ENCODE measurements around the gene HAT1.
A peak's percentile ranks its signal among the peaks of the same experiment; 100 is the strongest.

Gene HAT1

DNA sequence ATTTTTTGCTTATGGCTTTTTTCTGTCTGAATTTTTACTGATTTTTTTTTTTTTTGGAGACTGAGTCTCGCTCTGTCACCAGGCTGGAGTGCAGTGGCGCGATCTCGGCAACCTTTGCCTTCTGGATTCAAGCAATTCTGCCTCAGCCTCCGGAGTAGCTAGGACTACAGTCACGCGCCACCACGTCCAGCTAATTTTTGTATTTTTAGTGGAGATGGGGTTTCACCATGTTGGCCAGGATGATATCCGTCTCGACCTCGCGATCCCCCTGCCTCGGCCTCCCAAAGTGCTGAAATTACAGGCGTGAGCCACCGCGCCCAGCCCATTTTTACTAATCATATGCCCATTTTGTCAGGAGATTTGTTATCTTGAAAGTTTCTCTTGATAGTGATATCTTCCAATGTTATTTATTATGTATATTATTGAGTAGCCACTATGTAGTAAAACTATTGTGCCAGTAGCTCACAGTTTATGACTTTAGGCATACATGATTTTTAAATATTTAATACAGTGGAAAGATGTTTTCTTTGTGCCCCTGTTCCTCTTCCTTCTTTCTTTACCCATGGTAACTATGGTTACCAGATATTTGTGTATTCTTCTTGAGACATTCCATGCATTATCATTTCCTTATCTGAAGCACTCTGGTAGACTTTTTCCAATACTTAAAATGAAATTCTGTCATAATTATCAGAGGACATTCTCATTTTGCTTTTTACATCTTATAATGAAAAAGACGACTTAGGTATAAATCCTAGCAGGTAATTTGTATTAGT is 2.1 kb downstream of the HAT1 start:
- no peak for DNase-seq (ENCODE audit: insufficient read length)
- no peak for FAIRE-seq

GRCh38 chr2:171930385-171930784 is 8.1 kb downstream of the HAT1 start:
- peak; percentile 14 for FAIRE-seq
- no peak for DNase-seq (ENCODE audit: insufficient read length)
- no peak for TF ChIP-seq POLR2AphosphoS5 (IDR thresholded peaks at IDR 0.05; ENCODE audit: low read depth, low read length)
- TF ChIP-seq POLR2A (IDR thresholded peaks at IDR 0.05; ENCODE audit: low read depth, low read length): no peak
- no peak for TF ChIP-seq TAF1 (IDR thresholded peaks at IDR 0.05; ENCODE audit: borderline replicate concordance, low read depth, low read length)

More for the DNA sequence above, 2.1 kb downstream of the HAT1 start:
- no peak for TF ChIP-seq POLR2AphosphoS5 (IDR thresholded peaks at IDR 0.05; ENCODE audit: low read depth, low read length)
- no peak for TF ChIP-seq TAF1 (IDR thresholded peaks at IDR 0.05; ENCODE audit: borderline replicate concordance, low read depth, low read length)
- TF ChIP-seq POLR2A (IDR thresholded peaks at IDR 0.05; ENCODE audit: low read depth, low read length): no peak

DNA sequence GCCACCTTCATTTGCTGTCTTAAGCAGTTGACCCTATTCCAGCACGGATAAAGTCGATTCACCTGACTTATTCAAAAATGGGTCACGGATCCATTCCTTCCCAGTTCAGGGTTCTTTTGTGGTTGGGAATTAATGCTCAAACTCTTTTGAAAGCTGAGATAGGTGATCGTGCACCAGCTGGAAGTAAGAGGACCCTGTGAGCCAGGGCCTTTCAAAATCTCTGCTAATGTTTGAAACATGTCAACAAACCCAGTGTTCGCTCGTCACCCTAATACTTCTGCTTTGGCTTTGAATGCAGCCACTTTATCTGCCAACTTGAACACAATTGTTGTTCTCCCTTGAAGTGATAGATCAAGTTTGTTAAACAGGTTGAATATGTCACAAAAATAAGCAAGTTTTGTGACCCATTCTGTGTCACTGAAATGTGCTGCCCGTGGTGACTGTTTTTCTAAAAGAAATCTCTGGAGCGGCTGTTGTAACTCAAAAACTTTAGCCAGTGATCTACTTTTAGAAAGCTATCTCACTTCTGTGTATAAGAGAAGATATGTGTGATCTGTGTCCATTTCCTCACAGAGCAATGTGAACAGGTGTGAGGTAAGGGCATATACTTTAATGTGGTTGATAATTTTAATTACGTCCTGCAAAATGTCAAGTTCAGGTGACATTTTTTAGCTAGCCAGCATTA is 16.9 kb downstream of the HAT1 start:
- DNase-seq (ENCODE audit: insufficient read length) (no peak), FAIRE-seq (no peak)

DNA sequence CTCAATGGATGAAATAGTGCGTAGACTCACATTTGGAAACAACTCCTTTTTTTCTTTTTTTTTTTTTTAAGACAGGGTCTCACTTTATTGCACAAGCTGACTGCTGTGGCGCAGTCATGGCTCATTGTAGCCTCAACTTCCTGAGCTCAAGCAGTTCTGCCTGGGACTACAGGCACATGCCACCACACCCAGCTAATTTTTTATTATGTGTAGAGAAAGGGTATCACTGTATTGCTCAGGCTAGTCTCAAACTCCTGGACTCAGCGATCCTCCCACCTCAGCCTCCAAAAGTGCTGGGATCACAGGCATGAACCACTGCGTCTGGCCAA is 17.4 kb downstream of the HAT1 start:
- FAIRE-seq (no peak), DNase-seq (ENCODE audit: insufficient read length) (no peak)
- TF ChIP-seq POLR2A (IDR thresholded peaks at IDR 0.05; ENCODE audit: low read depth, low read length): no peak
- no peak for TF ChIP-seq TAF1 (IDR thresholded peaks at IDR 0.05; ENCODE audit: borderline replicate concordance, low read depth, low read length)
- TF ChIP-seq POLR2AphosphoS5 (IDR thresholded peaks at IDR 0.05; ENCODE audit: low read depth, low read length): no peak

More for the DNA sequence above, 16.9 kb downstream of the HAT1 start:
- no peak for TF ChIP-seq POLR2AphosphoS5 (IDR thresholded peaks at IDR 0.05; ENCODE audit: low read depth, low read length)
- TF ChIP-seq TAF1 (IDR thresholded peaks at IDR 0.05; ENCODE audit: borderline replicate concordance, low read depth, low read length): no peak
- TF ChIP-seq POLR2A (IDR thresholded peaks at IDR 0.05; ENCODE audit: low read depth, low read length): no peak

DNA sequence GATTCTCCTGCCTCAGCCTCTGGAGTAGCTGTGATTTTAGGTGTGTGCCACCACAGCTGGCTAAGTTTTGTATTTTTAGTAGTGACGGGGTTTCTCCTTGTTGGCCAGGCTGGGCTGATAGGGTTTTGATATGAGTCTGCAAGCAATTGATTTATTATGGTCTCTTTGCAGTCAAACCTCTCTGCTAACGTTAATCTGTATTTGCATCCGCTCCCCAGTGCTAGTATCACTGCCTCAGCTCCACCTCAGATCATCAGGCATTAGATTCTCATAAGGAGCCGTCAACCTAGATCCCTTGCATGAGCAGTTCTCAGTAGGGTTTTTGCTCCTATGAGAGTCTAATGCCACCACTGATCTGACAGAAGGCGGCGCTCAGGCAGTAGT is 19.0 kb downstream of the HAT1 start:
- TF ChIP-seq POLR2A (IDR thresholded peaks at IDR 0.05; ENCODE audit: low read depth, low read length): no peak
- no peak for TF ChIP-seq POLR2AphosphoS5 (IDR thresholded peaks at IDR 0.05; ENCODE audit: low read depth, low read length)
- TF ChIP-seq TAF1 (IDR thresholded peaks at IDR 0.05; ENCODE audit: borderline replicate concordance, low read depth, low read length): no peak
- DNase-seq (ENCODE audit: insufficient read length) (no peak), FAIRE-seq (no peak)

DNA sequence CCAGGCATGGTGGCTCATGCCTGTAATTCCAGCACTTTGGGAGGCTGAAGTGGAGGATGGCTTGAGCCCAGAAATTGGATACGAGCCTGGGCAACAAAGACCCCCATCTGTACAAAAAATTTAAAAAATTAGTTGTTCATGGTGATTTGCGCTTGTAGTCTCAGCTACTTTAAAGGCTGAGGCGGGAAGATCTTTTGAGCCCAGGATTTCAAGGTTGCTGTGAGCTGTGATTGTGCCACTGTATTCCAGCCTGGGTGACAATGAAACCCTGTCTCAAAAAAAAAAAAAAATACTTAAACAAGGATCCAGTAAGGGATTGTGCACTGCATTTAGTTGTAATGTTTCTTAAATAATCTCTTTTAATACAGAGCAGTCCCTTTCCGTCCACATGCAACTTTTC is 21.6 kb downstream of the HAT1 start:
- FAIRE-seq: no peak
- TF ChIP-seq TAF1 (IDR thresholded peaks at IDR 0.05; ENCODE audit: borderline replicate concordance, low read depth, low read length) (no peak), POLR2AphosphoS5 (IDR thresholded peaks at IDR 0.05; ENCODE audit: low read depth, low read length) (no peak), POLR2A (IDR thresholded peaks at IDR 0.05; ENCODE audit: low read depth, low read length) (no peak)
- DNase-seq (ENCODE audit: insufficient read length): no peak

GRCh38 chr2:171952276-171952675 is 30.0 kb downstream of the HAT1 start:
- DNase-seq (ENCODE audit: insufficient read length) (no peak), FAIRE-seq (peak; percentile 5)
- no peak for TF ChIP-seq POLR2A (IDR thresholded peaks at IDR 0.05; ENCODE audit: low read depth, low read length)
- TF ChIP-seq POLR2AphosphoS5 (IDR thresholded peaks at IDR 0.05; ENCODE audit: low read depth, low read length): no peak
- no peak for TF ChIP-seq TAF1 (IDR thresholded peaks at IDR 0.05; ENCODE audit: borderline replicate concordance, low read depth, low read length)

DNA sequence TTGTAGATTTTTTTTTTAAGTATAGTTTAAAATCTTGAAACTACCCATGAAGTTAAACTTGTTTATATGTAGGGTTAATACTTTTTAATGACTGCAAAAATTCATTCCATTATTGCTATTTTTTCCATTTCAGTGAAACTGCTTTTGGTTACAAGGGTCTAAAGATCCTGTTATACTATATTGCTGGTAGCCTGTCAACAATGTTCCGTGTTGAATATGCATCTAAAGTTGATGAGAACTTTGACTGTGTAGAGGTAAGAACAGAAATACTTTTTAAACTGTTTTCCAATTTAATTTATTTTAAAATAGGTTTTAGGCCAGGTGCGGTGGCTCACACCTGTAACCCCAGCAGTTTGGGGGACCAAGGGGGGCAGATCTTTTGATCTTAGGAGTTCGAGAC is 30.5 kb downstream of the HAT1 start:
- TF ChIP-seq POLR2AphosphoS5 (IDR thresholded peaks at IDR 0.05; ENCODE audit: low read depth, low read length) (no peak), TAF1 (IDR thresholded peaks at IDR 0.05; ENCODE audit: borderline replicate concordance, low read depth, low read length) (no peak), POLR2A (IDR thresholded peaks at IDR 0.05; ENCODE audit: low read depth, low read length) (no peak)
- FAIRE-seq: no peak

DNA sequence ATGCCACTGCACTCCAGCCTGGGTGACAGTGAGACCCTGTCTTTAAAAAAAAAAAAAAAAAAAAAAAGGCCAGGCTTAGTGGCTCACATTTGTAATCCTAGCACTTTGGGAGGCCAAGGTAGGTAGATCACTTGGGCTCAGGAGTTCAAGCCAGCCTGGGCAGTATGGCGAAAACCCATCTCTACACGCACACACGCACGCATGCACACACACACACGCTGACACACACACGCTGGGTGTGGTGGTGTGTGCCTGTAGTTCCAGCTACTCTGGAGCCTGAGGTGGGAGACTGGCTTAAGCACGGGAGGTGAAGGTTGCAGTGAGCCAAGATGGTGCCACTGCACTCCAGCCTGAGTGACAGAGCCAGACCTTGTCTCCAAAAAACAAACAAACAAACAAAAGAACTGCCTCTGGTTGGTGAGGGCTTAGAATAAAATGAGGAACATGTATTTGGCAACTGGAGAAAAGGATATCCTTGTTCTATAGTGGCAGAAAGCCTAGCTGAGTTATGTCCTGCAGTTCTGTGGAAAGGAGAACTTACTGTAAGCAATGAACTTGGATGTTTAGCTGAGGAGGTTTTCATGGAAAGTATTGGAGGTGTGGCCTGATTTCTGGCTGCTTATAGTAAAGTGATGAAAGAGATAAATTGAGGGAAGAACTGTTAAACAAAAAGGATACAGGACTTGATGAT is 34.0 kb downstream of the HAT1 start:
- TF ChIP-seq TAF1 (IDR thresholded peaks at IDR 0.05; ENCODE audit: borderline replicate concordance, low read depth, low read length) (no peak), POLR2A (IDR thresholded peaks at IDR 0.05; ENCODE audit: low read depth, low read length) (no peak), POLR2AphosphoS5 (IDR thresholded peaks at IDR 0.05; ENCODE audit: low read depth, low read length) (no peak)
- DNase-seq (ENCODE audit: insufficient read length): no peak
- no peak for FAIRE-seq

More for the DNA sequence above, 30.5 kb downstream of the HAT1 start:
- DNase-seq (ENCODE audit: insufficient read length): no peak

DNA sequence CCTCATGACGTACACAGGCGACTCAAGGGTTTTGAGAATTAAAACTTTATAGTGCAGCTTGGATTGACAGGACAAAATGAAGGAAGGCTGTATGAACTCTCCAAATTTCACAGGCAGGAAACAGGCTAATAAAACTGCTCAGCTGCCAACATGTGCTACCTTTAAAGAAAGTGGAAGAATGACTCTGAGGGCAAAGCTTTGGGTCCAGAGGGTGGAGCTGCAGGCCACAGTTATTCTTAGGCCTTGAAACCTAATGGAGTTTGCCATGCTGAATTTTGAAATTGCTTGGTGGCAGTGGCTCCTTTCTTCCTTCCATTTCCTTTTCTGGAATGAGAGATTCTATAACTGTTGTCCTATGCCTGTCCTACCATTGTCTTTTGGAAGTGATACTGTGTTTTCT is 34.8 kb downstream of the HAT1 start:
- no peak for FAIRE-seq
- TF ChIP-seq POLR2A (IDR thresholded peaks at IDR 0.05; ENCODE audit: low read depth, low read length) (no peak), TAF1 (IDR thresholded peaks at IDR 0.05; ENCODE audit: borderline replicate concordance, low read depth, low read length) (no peak), POLR2AphosphoS5 (IDR thresholded peaks at IDR 0.05; ENCODE audit: low read depth, low read length) (no peak)

DNA sequence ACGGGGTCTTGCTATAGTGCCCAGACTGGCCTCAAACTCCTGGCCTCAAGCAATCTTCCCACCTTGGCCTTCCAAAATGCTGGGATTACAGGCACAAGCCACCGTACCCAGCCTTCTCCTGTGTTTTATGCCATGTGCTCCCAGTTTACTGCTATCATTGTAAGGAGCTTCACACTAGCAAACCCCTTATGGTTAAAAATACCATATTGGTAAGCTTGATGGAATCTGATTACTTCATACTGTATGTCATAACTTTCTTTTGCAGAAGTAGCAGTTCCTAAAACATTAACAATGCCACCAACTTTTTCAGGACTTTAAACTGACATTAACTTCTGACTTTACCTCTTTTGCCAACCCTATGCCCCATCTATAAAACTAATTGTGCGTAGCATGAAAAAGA is 36.2 kb downstream of the HAT1 start:
- DNase-seq (ENCODE audit: insufficient read length): no peak
- no peak for FAIRE-seq
- TF ChIP-seq POLR2AphosphoS5 (IDR thresholded peaks at IDR 0.05; ENCODE audit: low read depth, low read length): no peak
- no peak for TF ChIP-seq TAF1 (IDR thresholded peaks at IDR 0.05; ENCODE audit: borderline replicate concordance, low read depth, low read length)
- no peak for TF ChIP-seq POLR2A (IDR thresholded peaks at IDR 0.05; ENCODE audit: low read depth, low read length)

More for the DNA sequence above, 34.8 kb downstream of the HAT1 start:
- no peak for DNase-seq (ENCODE audit: insufficient read length)

Measured in GM12892 (cell line).